Kidney epithelial cell (primary cell): Measurements from ENCODE around the gene ERP44. TPM values are rescaled to one million over a fixed set of nuclear protein-coding genes. Genes with fewer than 3 reads are reported as not detected.
A peak's percentile ranks its signal among the peaks of the same experiment; 100 is the strongest.
"Not testable (repeated sequence)": the region's sequence is repeated elsewhere in the genome, so short reads cannot be mapped to it uniquely, and the experiment has no call there.

ENCODE experiments used
- DNase-seq: peaks from one replicate; pipeline ENCODE4 v3.0.0-alpha.2; 2010; ENCODE audit warnings: low read depth
- H3K27me3 ChIP-seq: 2 replicates; pipeline ENCODE4 v1.6.0; 2011; ENCODE audit warnings: low read length; ENCODE audit not compliant: control insufficient read depth, insufficient read depth
- H3K36me3 ChIP-seq: 2 replicates; pipeline ENCODE4 v1.5.1; 2011; ENCODE audit warnings: low read length; ENCODE audit not compliant: control insufficient read depth, insufficient read depth
- H3K4me3 ChIP-seq: 2 replicates; pipeline ENCODE4 v1.5.1; 2011; ENCODE audit warnings: low read depth, mild to moderate bottlenecking, control low read depth, low read length
- CTCF ChIP-seq: IDR thresholded peaks from 2 replicates; pipeline ENCODE4 v1.5.1; 2011; ENCODE audit warnings: mild to moderate bottlenecking, moderate library complexity, low read length, control low read depth, inconsistent platforms; ENCODE audit not compliant: insufficient read depth, poor library complexity, severe bottlenecking
- total RNA-seq: library from RNA; depleted of rRNA; stranded (reverse); fragments of >200 nt; gene quantifications from 2 replicates; pipeline ENCODE4 v1.2.3, GENCODE V29; 2015

Gene ERP44
- total RNA-seq, 1 donor from 2014 or later: 22.3 TPM

- Histone ChIP-seq H3K4me3 (no peak overlapping the region), H3K36me3 (no peaks in the 10 kb centered on the region), H3K27me3 (no peaks in the 10 kb centered on the region)
- no peak for DNase-seq
- TF ChIP-seq CTCF: no peak
Observed at GRCh38 chr9:100066539-100066938, 32.3 kb downstream of the ERP44 start.

GRCh38 chr9:100064872-100065581 lies 33.8 kb downstream of the ERP44 start:
- peak; percentile 23 for DNase-seq
- H3K36me3 ChIP-seq: no peaks in the 10 kb centered on the region
- no peak for TF ChIP-seq CTCF
- H3K27me3 ChIP-seq: no peaks in the 10 kb centered on the region
- no peak overlapping the region for H3K4me3 ChIP-seq

- H3K36me3 ChIP-seq: no peaks in the 10 kb centered on the region
- no peaks in the 10 kb centered on the region for H3K27me3 ChIP-seq
- TF ChIP-seq CTCF: no peak
- H3K4me3 ChIP-seq: no peak overlapping the region
- DNase-seq: no peak
Observed at GRCh38 chr9:100063185-100063584, 35.6 kb downstream of the ERP44 start.

GRCh38 chr9:100062683-100063082 lies 36.1 kb downstream of the ERP44 start:
- not testable (repeated sequence) for H3K4me3 ChIP-seq, DNase-seq, H3K27me3 ChIP-seq, H3K36me3 ChIP-seq

- no peak for DNase-seq
- H3K4me3 ChIP-seq: no peak overlapping the region
- H3K36me3 ChIP-seq: no peaks in the 10 kb centered on the region
- no peak for TF ChIP-seq CTCF
- no peaks in the 10 kb centered on the region for H3K27me3 ChIP-seq
Observed at GRCh38 chr9:100058699-100059579, 39.9 kb downstream of the ERP44 start.

GRCh38 chr9:100057624-100058023 lies 41.2 kb downstream of the ERP44 start:
- Histone ChIP-seq H3K27me3 (no peaks in the 10 kb centered on the region), H3K36me3 (no peaks in the 10 kb centered on the region), H3K4me3 (no peak overlapping the region)
- TF ChIP-seq CTCF: no peak
- DNase-seq: no peak
